CD4-positive, alpha-beta T cell (primary cell): ENCODE results near the gene EP400. TPM values are rescaled to one million over a fixed set of nuclear protein-coding genes. Genes with fewer than 3 reads are reported as not detected.

Experiments
- ATAC-seq: fragments of 200-7000 bp; cut with Tn5 transposase; one replicate; pipeline ENCODE4 v1.10.0; 2022; ENCODE audit warnings: mild to moderate bottlenecking; ENCODE audit not compliant: poor library complexity
- CTCF ChIA-PET: fragments of 350-600 bp; sonication (Branson Sonifier 250); formaldehyde crosslinking; loops from one replicate; lab custom pipeline; 2021; ENCODE audit warnings: antibody characterized with exemption, inconsistent platforms; lab: Charles Lee
- POLR2A ChIA-PET: fragments of 350-600 bp; sonication (Branson Sonifier 250); formaldehyde crosslinking; loops from one replicate; lab custom pipeline; 2021; ENCODE audit warnings: antibody characterized with exemption, inconsistent platforms; lab: Charles Lee
- DNase-seq, 14 experiments: peaks; one replicate each; pipeline ENCODE4 v3.0.0-alpha.2; 2013 to 2020; ENCODE audit warnings: mixed read lengths in 2 of 14
- H3K27ac ChIP-seq, 2 donors: one replicate each; pipeline versions ENCODE4 v1.5.1 to v1.7.0; 2013; ENCODE audit warnings: low read length in 2 of 2, low read depth in 1 of 2, mild to moderate bottlenecking in 1 of 2
- H3K27me3 ChIP-seq, 2 experiments: 1 replicate in 1 of 2; 2 replicates in 1 of 2; pipeline versions ENCODE4 v1.6.1 to v1.7.0; 2013; ENCODE audit warnings: low read length in 2 of 2, control low read depth in 1 of 2, mild to moderate bottlenecking in 1 of 2, moderate library complexity in 1 of 2; ENCODE audit not compliant: insufficient read depth in 2 of 2, control insufficient read depth in 1 of 2
- H3K36me3 ChIP-seq: one replicate; pipeline ENCODE4 v1.6.1; 2013; ENCODE audit warnings: low read length, control low read depth; ENCODE audit not compliant: insufficient read depth
- H3K4me1 ChIP-seq: one replicate; pipeline ENCODE4 v1.6.1; 2013; ENCODE audit warnings: low read length, control low read depth; ENCODE audit not compliant: insufficient read depth
- H3K4me3 ChIP-seq: one replicate; pipeline ENCODE4 v1.5.1; 2013; ENCODE audit warnings: mild to moderate bottlenecking, low read length, moderate library complexity
- H3K9me3 ChIP-seq, 2 experiments: 1 replicate in 1 of 2; 2 replicates in 1 of 2; pipeline versions ENCODE4 v1.6.1 to v1.7.0; 2013; ENCODE audit warnings: low read length in 2 of 2, mild to moderate bottlenecking in 2 of 2, control low read depth in 1 of 2, moderate library complexity in 1 of 2; ENCODE audit not compliant: control insufficient read depth in 1 of 2, insufficient read depth in 1 of 2
- H3K27ac Mint-ChIP-seq: one replicate; pipeline ENCODE4 v1.8.0; 2020; ENCODE audit warnings: mixed read lengths
- H3K27me3 Mint-ChIP-seq: one replicate; pipeline ENCODE4 v1.8.0; 2021; ENCODE audit warnings: mixed read lengths
- H3K36me3 Mint-ChIP-seq: one replicate; pipeline ENCODE4 v1.8.0; 2021; ENCODE audit warnings: low read depth, mixed read lengths
- H3K4me1 Mint-ChIP-seq: one replicate; pipeline ENCODE4 v1.8.0; 2021; ENCODE audit warnings: low read depth, mixed read lengths
- H3K4me3 Mint-ChIP-seq: one replicate; pipeline ENCODE4 v1.8.0; 2020; ENCODE audit warnings: mild to moderate bottlenecking, mixed read lengths
- H3K9me3 Mint-ChIP-seq: one replicate; pipeline ENCODE4 v1.8.0; 2020; ENCODE audit warnings: mixed read lengths
- CTCF ChIP-seq: fragments of 200-600 bp; IDR thresholded peaks from one replicate; pipeline ENCODE4 v1.8.0; 2022; ENCODE audit warnings: antibody characterized with exemption, mild to moderate bottlenecking
- intact Hi-C, 2 experiments: fragments of 100-400 bp; cut with DNase I in 1 of 2; cut with micrococcal nuclease in 1 of 2; formaldehyde crosslinking; loops; one replicate each; pipeline versions ENCODE4 v1.15.1 to v1.9.0; 2023 to 2025; cut with DNase I, micrococcal nuclease
- total RNA-seq, 174 experiments: library from RNA in 2 of 174; stranded (reverse) in 2 of 174; gene quantifications; one replicate each; pipeline ENCODE4 v1.2.3 and lab custom pipeline; 2021 to 2026

The EP400 gene
- total RNA-seq, 2 experiments from 2014 or later, result 56.4 to 56.5 TPM

GRCh38 chr12:132121283-132121682 is 171.5 kb downstream of the EP400 start:
- Mint-ChIP-seq H3K9me3 (no peaks in the 10 kb centered on the region), H3K4me3 (no peak overlapping the region), H3K27ac (no peak overlapping the region), H3K27me3 (no peaks in the 10 kb centered on the region), H3K4me1 (no peaks in the 10 kb centered on the region), H3K36me3 (peaks cover 31% of the 10 kb centered on the region)
- ChIA-PET CTCF (no interaction called here), POLR2A (no interaction called here)
- no peaks in the 10 kb centered on the region for H3K9me3 ChIP-seq
- no peak overlapping the region for H3K27ac ChIP-seq
- no peak for ATAC-seq
- H3K4me3 ChIP-seq, result no peak overlapping the region
- no peak for TF ChIP-seq CTCF
- DNase-seq, result no peak
- peaks cover 35% of the 10 kb centered on the region for H3K36me3 ChIP-seq
- intact Hi-C loops, result no loop called here
- no peaks in the 10 kb centered on the region for H3K4me1 ChIP-seq
- H3K27me3 ChIP-seq, result no peaks in the 10 kb centered on the region

GRCh38 chr12:132123970-132124765 is 174.4 kb downstream of the EP400 start:
- DNase-seq (no peak), ATAC-seq (no peak)
- Mint-ChIP-seq H3K36me3 (peaks cover 49% of the 10 kb centered on the region), H3K27me3 (no peaks in the 10 kb centered on the region), H3K9me3 (peaks cover 3% of the 10 kb centered on the region), H3K4me3 (no peak overlapping the region), H3K4me1 (no peaks in the 10 kb centered on the region), H3K27ac (no peak overlapping the region)
- ChIA-PET CTCF (no interaction called here), POLR2A (no interaction called here)
- H3K4me3 ChIP-seq, result no peak overlapping the region
- peaks cover 0 to 7% of the 10 kb centered on the region in 2 experiments for H3K9me3 ChIP-seq
- TF ChIP-seq CTCF, result no peak
- intact Hi-C loops, result loop anchor here in 1 of 2 experiments (2.0 kb wide), 1 partner anchor 55 kb away; no protein-coding TSS in a partner anchor
- no peaks in the 10 kb centered on the region for H3K27me3 ChIP-seq
- no peak overlapping the region for H3K27ac ChIP-seq
- H3K36me3 ChIP-seq, result peaks cover 45% of the 10 kb centered on the region
- no peaks in the 10 kb centered on the region for H3K4me1 ChIP-seq

- no peak for TF ChIP-seq CTCF
- Mint-ChIP-seq H3K27ac (no peak overlapping the region), H3K27me3 (no peaks in the 10 kb centered on the region), H3K4me3 (no peak overlapping the region), H3K36me3 (peaks cover 46% of the 10 kb centered on the region), H3K4me1 (no peaks in the 10 kb centered on the region), H3K9me3 (peaks cover 3% of the 10 kb centered on the region)
- ATAC-seq (no peak), DNase-seq (no peak)
- Histone ChIP-seq H3K27me3 (no peaks in the 10 kb centered on the region), H3K27ac (no peak overlapping the region), H3K4me1 (no peaks in the 10 kb centered on the region), H3K9me3 (peaks cover 0 to 7% of the 10 kb centered on the region in 2 experiments), H3K4me3 (no peak overlapping the region), H3K36me3 (peaks cover 45% of the 10 kb centered on the region)
- intact Hi-C loops, result loop anchor here in 1 of 2 experiments (2.0 kb wide), 1 partner anchor 56 kb away; no protein-coding TSS in a partner anchor
- CTCF ChIA-PET, result no interaction called here
- POLR2A ChIA-PET, result no interaction called here
Observed at GRCh38 chr12:132124766-132125425, 175.2 kb downstream of the EP400 start.
